ENCODE results near the gene DOLPP1. TPM values are rescaled to one million over a fixed set of nuclear protein-coding genes. Genes with fewer than 3 reads are reported as not detected.

The DOLPP1 gene
- total RNA-seq, 1 donor from 2014 or later, result 22.9 TPM

GRCh38 chr9:129084087-129084486 lies 3.2 kb downstream of the DOLPP1 start:
- Mint-ChIP-seq H3K4me3 (ENCODE audit: low read depth) (no peak overlapping the region), H3K4me1 (ENCODE audit: low read depth) (peaks cover 16% of the 10 kb centered on the region), H3K9me3 (no peaks in the 10 kb centered on the region), H3K36me3 (ENCODE audit: low read depth) (peaks cover 19% of the 10 kb centered on the region), H3K27ac (no peak overlapping the region), H3K27me3 (ENCODE audit: low read depth) (no peaks in the 10 kb centered on the region)
- intact Hi-C loops (cut with micrococcal nuclease), result no loop called here
- no peak for DNase-seq (ENCODE audit: low spot score)

- Mint-ChIP-seq H3K4me3 (ENCODE audit: low read depth) (no peak overlapping the region), H3K4me1 (ENCODE audit: low read depth) (no peaks in the 10 kb centered on the region), H3K27me3 (ENCODE audit: low read depth) (no peaks in the 10 kb centered on the region), H3K27ac (no peak overlapping the region), H3K36me3 (ENCODE audit: low read depth) (peaks cover 21% of the 10 kb centered on the region), H3K9me3 (no peaks in the 10 kb centered on the region)
- intact Hi-C loops (cut with micrococcal nuclease), result no loop called here
- no peak for DNase-seq (ENCODE audit: low spot score)
Measured at GRCh38 chr9:129089246-129089645, 8.3 kb downstream of the DOLPP1 start.

- Mint-ChIP-seq H3K36me3 (ENCODE audit: low read depth) (peaks cover 8% of the 10 kb centered on the region), H3K9me3 (no peaks in the 10 kb centered on the region)
- intact Hi-C loops (cut with micrococcal nuclease), result no loop called here
Measured at GRCh38 chr9:129093602-129094386, 12.9 kb downstream of the DOLPP1 start.

DNA sequence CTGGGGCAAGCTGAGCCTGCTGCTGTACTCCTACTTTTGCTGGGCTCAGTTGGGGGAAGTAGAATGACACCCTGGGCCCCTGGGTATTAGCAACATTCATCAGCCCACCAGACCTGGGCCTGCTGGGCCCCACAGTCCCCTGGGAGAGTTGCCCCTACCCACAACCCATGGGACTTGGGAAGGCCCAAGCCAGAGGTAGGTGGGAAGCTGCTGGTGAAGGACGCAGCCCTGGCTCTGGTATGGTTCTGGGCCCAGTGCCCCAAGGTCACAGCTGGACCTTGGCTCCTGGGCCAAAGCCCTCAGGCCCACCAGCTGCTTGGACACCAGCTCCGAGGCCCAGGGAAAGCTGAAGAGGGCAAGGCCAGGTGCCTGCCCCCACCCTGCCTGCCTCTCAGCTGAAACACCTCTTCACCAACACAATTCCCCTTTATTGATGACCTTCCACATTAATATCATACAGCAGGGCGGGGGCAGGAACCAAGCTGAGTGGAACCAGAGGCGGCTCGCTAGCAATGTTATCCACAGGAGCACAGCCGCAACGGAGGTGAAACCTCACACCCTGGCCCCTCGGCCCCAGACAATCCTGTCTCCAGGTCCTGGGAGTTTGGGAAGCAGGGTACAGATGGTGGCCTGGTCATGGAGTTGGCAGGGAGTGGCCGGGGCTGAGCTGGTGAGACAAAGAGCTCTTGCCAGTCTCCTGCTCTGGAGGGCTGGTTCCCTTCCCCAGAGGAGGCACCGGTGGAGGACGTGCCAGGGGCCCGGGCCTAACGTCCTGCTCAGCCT lies 13.7 kb downstream of the DOLPP1 start:
- Mint-ChIP-seq H3K27ac (no peak overlapping the region), H3K9me3 (no peaks in the 10 kb centered on the region), H3K36me3 (ENCODE audit: low read depth) (peaks cover 6% of the 10 kb centered on the region), H3K4me1 (ENCODE audit: low read depth) (no peaks in the 10 kb centered on the region), H3K27me3 (ENCODE audit: low read depth) (no peaks in the 10 kb centered on the region), H3K4me3 (ENCODE audit: low read depth) (no peak overlapping the region)
- intact Hi-C loops (cut with micrococcal nuclease), result no loop called here
- DNase-seq (ENCODE audit: low spot score), result no peak

More at GRCh38 chr9:129093602-129094386, 12.9 kb downstream of the DOLPP1 start:
- Mint-ChIP-seq H3K4me3 (ENCODE audit: low read depth) (no peak overlapping the region), H3K27ac (no peak overlapping the region), H3K27me3 (ENCODE audit: low read depth) (no peaks in the 10 kb centered on the region), H3K4me1 (ENCODE audit: low read depth) (no peaks in the 10 kb centered on the region)
- DNase-seq (ENCODE audit: low spot score), result no peak

GRCh38 chr9:129095170-129095667 lies 14.3 kb downstream of the DOLPP1 start:
- Mint-ChIP-seq H3K36me3 (ENCODE audit: low read depth) (no peaks in the 10 kb centered on the region), H3K27me3 (ENCODE audit: low read depth) (no peaks in the 10 kb centered on the region), H3K27ac (no peak overlapping the region), H3K4me1 (ENCODE audit: low read depth) (no peaks in the 10 kb centered on the region), H3K4me3 (ENCODE audit: low read depth) (no peak overlapping the region), H3K9me3 (no peaks in the 10 kb centered on the region)
- intact Hi-C loops (cut with micrococcal nuclease), result no loop called here
- no peak for DNase-seq (ENCODE audit: low spot score)

GRCh38 chr9:129095908-129096307 lies 15.0 kb downstream of the DOLPP1 start:
- no peak for DNase-seq (ENCODE audit: low spot score)
- Mint-ChIP-seq H3K36me3 (ENCODE audit: low read depth) (no peaks in the 10 kb centered on the region), H3K4me1 (ENCODE audit: low read depth) (no peaks in the 10 kb centered on the region), H3K4me3 (ENCODE audit: low read depth) (no peak overlapping the region), H3K27ac (no peak overlapping the region), H3K27me3 (ENCODE audit: low read depth) (no peaks in the 10 kb centered on the region), H3K9me3 (no peaks in the 10 kb centered on the region)
- intact Hi-C loops (cut with micrococcal nuclease), result no loop called here

DNA sequence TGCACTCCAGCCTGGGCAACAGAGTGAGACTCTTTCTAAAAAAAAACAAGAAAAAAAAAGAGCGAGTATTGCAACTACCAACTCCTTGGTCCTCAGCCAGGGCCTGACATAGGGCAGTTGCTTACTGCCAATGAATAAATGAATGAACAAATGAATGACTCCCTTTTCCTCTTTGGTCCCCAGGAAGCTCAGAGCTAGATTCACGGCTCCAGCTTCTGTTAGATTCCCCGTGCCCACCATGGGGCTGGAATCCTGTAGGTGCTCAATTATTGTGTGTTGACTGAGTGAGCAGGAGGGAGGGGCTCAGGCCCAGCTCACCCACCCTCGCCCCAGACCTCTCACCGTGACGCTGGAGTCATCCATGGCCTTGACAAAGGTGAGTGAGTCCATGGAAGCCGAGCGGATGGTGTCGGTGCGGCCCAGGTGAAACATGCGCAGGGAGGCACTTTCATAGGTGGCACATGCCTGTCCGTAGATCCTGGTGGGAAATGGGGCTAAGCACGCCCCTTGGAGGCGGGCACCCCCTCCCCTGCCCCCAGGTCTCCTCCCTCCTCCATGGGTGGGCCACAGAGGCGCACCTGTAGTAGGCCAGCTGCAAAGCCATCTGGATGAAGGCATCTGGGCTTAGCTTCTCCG lies 16.9 kb downstream of the DOLPP1 start:
- intact Hi-C loops (cut with micrococcal nuclease), result no loop called here
- Mint-ChIP-seq H3K9me3 (no peaks in the 10 kb centered on the region), H3K27me3 (ENCODE audit: low read depth) (no peaks in the 10 kb centered on the region), H3K4me3 (ENCODE audit: low read depth) (no peak overlapping the region), H3K4me1 (ENCODE audit: low read depth) (no peaks in the 10 kb centered on the region), H3K27ac (no peak overlapping the region), H3K36me3 (ENCODE audit: low read depth) (no peaks in the 10 kb centered on the region)
- DNase-seq (ENCODE audit: low spot score), result no peak

DNA sequence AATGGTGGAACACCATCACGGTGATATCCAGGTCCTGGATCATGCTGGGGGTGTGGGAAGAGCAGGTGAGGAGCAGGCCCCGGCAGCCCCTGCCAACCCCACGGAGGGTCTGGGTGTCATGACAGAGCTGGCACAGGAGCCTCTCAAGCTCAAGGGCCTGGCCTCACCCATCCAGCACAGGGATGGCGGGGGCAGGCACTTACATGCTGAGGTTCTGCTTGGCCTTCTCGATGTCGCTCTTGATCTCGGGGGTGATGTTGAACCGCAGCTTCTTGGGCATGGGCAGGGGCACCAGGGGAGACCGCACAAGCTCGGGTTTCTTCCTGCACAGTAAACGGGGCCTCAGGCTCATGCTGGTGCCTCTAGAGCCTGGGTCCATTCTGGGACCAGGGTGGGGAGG lies 17.4 kb downstream of the DOLPP1 start:
- DNase-seq (ENCODE audit: low spot score), result no peak
- no peak overlapping the region for H3K4me3 Mint-ChIP-seq (ENCODE audit: low read depth)
- H3K9me3 Mint-ChIP-seq, result no peaks in the 10 kb centered on the region
- no peaks in the 10 kb centered on the region for H3K36me3 Mint-ChIP-seq (ENCODE audit: low read depth)
- H3K27me3 Mint-ChIP-seq (ENCODE audit: low read depth), result no peaks in the 10 kb centered on the region
- intact Hi-C loops (cut with micrococcal nuclease), result no loop called here
- H3K4me1 Mint-ChIP-seq (ENCODE audit: low read depth), result no peaks in the 10 kb centered on the region
- no peak overlapping the region for H3K27ac Mint-ChIP-seq

DNA sequence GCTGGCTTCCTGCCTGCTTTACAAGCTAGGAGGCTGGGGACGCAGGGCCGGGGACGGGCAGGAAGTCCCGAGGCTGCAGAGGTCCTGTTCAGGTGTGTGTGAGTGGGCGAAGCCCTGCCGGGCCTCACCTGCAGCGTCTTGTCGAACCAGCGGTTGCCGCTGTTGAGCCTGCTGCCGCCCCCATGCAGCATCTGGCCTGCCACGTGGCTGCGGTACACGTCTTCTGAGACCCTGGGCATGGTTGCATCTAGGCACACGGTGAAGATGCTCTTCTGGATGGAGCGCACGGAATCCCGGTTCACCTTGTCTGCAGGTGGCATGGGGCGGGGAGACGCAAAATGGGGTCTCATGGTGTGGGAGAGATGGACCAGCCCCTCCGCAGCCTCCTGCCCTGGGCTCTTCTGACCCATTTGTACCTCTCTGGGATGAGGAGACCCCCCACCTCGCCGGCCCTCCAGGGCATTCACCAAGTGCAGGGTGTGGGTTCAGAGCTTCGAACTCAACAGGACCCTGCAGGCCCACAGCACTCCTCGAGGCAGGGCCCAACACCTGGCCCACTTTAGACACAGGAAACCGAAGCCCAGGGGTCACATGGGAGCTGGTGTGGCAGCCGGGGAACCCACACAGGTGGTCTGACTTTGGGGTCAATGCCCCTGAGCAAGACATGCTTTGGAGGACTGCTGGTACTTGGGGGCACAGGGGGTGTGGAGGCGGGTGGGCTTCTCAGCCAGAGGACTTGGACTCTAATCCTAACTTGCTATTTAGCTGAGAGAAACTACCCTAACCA lies 19.7 kb downstream of the DOLPP1 start:
- H3K27ac Mint-ChIP-seq, result no peak overlapping the region
- DNase-seq (ENCODE audit: low spot score), result no peak
- no peak overlapping the region for H3K4me3 Mint-ChIP-seq (ENCODE audit: low read depth)
- H3K36me3 Mint-ChIP-seq (ENCODE audit: low read depth), result no peaks in the 10 kb centered on the region
- no peaks in the 10 kb centered on the region for H3K27me3 Mint-ChIP-seq (ENCODE audit: low read depth)
- H3K9me3 Mint-ChIP-seq, result no peaks in the 10 kb centered on the region
- intact Hi-C loops (cut with micrococcal nuclease), result no loop called here
- no peaks in the 10 kb centered on the region for H3K4me1 Mint-ChIP-seq (ENCODE audit: low read depth)

GRCh38 chr9:129101279-129101678 lies 20.4 kb downstream of the DOLPP1 start:
- Mint-ChIP-seq H3K4me3 (ENCODE audit: low read depth) (no peak overlapping the region), H3K9me3 (no peaks in the 10 kb centered on the region), H3K27me3 (ENCODE audit: low read depth) (no peaks in the 10 kb centered on the region), H3K36me3 (ENCODE audit: low read depth) (no peaks in the 10 kb centered on the region), H3K27ac (no peak overlapping the region), H3K4me1 (ENCODE audit: low read depth) (no peaks in the 10 kb centered on the region)
- intact Hi-C loops (cut with micrococcal nuclease), result no loop called here
- DNase-seq (ENCODE audit: low spot score), result no peak

- Mint-ChIP-seq H3K36me3 (ENCODE audit: low read depth) (no peaks in the 10 kb centered on the region), H3K27me3 (ENCODE audit: low read depth) (no peaks in the 10 kb centered on the region), H3K27ac (no peak overlapping the region), H3K4me3 (ENCODE audit: low read depth) (no peak overlapping the region), H3K9me3 (no peaks in the 10 kb centered on the region), H3K4me1 (ENCODE audit: low read depth) (no peaks in the 10 kb centered on the region)
- no peak for DNase-seq (ENCODE audit: low spot score)
- intact Hi-C loops (cut with micrococcal nuclease), result no loop called here
Measured at GRCh38 chr9:129102095-129102525, 21.2 kb downstream of the DOLPP1 start.

GRCh38 chr9:129102791-129103594 lies 22.1 kb downstream of the DOLPP1 start:
- H3K9me3 Mint-ChIP-seq, result no peaks in the 10 kb centered on the region
- no peak overlapping the region for H3K27ac Mint-ChIP-seq
- DNase-seq (ENCODE audit: low spot score), result no peak
- no peak overlapping the region for H3K4me3 Mint-ChIP-seq (ENCODE audit: low read depth)
- intact Hi-C loops (cut with micrococcal nuclease), result no loop called here
- H3K4me1 Mint-ChIP-seq (ENCODE audit: low read depth), result no peaks in the 10 kb centered on the region
- no peaks in the 10 kb centered on the region for H3K36me3 Mint-ChIP-seq (ENCODE audit: low read depth)
- H3K27me3 Mint-ChIP-seq (ENCODE audit: low read depth), result no peaks in the 10 kb centered on the region
